Liver (tissue), 9 donors: ENCODE results near the gene CCL19. TPM values are rescaled to one million over a fixed set of nuclear protein-coding genes. Genes with fewer than 3 reads are reported as not detected.

ENCODE experiments used
- DNase-seq: peaks from one replicate; pipeline ENCODE4 v3.0.0-alpha.2; 2017; ENCODE audit warnings: low spot score
- H3K27ac ChIP-seq, 2 donors: one replicate each; pipeline ENCODE4 v1.7.0; 2013; ENCODE audit warnings: inconsistent platforms in 2 of 2, low read length in 2 of 2, control low read depth in 1 of 2, low read depth in 1 of 2, mild to moderate bottlenecking in 1 of 2
- H3K27me3 ChIP-seq, 4 donors: one replicate each; pipeline versions ENCODE4 v1.6.1 to v1.7.0; 2013; ENCODE audit warnings: low read length in 3 of 4, inconsistent platforms in 1 of 4, mild to moderate bottlenecking in 1 of 4, moderate library complexity in 1 of 4; ENCODE audit not compliant: control insufficient read depth in 4 of 4, insufficient read depth in 4 of 4
- H3K36me3 ChIP-seq, 4 donors: one replicate each; pipeline versions ENCODE4 v1.6.1 to v1.7.0; 2013; ENCODE audit warnings: low read length in 3 of 4, mild to moderate bottlenecking in 3 of 4, low read depth in 1 of 4, moderate library complexity in 1 of 4; ENCODE audit not compliant: control insufficient read depth in 4 of 4, insufficient read depth in 3 of 4
- H3K4me1 ChIP-seq, 4 donors: one replicate each; pipeline versions ENCODE4 v1.6.1 to v1.7.0; 2013; ENCODE audit warnings: low read length in 3 of 4, mild to moderate bottlenecking in 3 of 4, moderate library complexity in 1 of 4; ENCODE audit not compliant: control insufficient read depth in 4 of 4, insufficient read depth in 4 of 4
- H3K4me3 ChIP-seq, 3 donors: one replicate each; pipeline versions ENCODE4 v1.6.1 to v1.7.0; 2013; ENCODE audit warnings: low read length in 3 of 3, control low read depth in 1 of 3, low read depth in 1 of 3, mild to moderate bottlenecking in 1 of 3
- H3K9ac ChIP-seq, 2 donors: one replicate each; pipeline ENCODE4 v1.7.0; 2013; ENCODE audit warnings: low read length in 2 of 2, mild to moderate bottlenecking in 2 of 2, moderate library complexity in 2 of 2, control low read depth in 1 of 2, low read depth in 1 of 2
- H3K9me3 ChIP-seq, 4 donors: one replicate each; pipeline versions ENCODE4 v1.6.1 to v1.7.0; 2013; ENCODE audit warnings: low read length in 3 of 4; ENCODE audit not compliant: control insufficient read depth in 4 of 4
- ATF3 ChIP-seq: IDR thresholded peaks from 2 replicates; pipeline ENCODE4 v1.6.1; 2016; ENCODE audit warnings: antibody characterized with exemption
- CTCF ChIP-seq: fragments of 150-350 bp; IDR thresholded peaks from 2 replicates; pipeline ENCODE4 v1.5.1; 2017; ENCODE audit warnings: improper control_type of control experiment, low read depth, low read length; ENCODE audit not compliant: missing input control
- EGR1 ChIP-seq, 2 donors: IDR thresholded peaks; 2 replicates each; pipeline ENCODE4 v1.6.1; 2016 to 2018; ENCODE audit warnings: antibody characterized with exemption in 2 of 2, low read depth in 2 of 2
- FOXA1 ChIP-seq: IDR thresholded peaks from 2 replicates; pipeline ENCODE4 v1.6.1; 2016; ENCODE audit warnings: antibody characterized with exemption
- FOXA2 ChIP-seq: IDR thresholded peaks from 2 replicates; pipeline ENCODE4 v1.6.1; 2016; ENCODE audit warnings: antibody characterized with exemption
- GABPA ChIP-seq, 2 donors: IDR thresholded peaks in 1 of 2; conservative IDR thresholded peaks in 1 of 2; 2 replicates each; pipeline ENCODE4 v1.6.1; 2016; ENCODE audit warnings: antibody characterized with exemption in 2 of 2, mild to moderate bottlenecking in 1 of 2, moderate library complexity in 1 of 2
- HNF4A ChIP-seq, 2 donors: conservative IDR thresholded peaks; 2 replicates each; pipeline ENCODE4 v1.6.1; 2016; ENCODE audit warnings: antibody characterized with exemption in 2 of 2, mild to moderate bottlenecking in 2 of 2
- HNF4G ChIP-seq: IDR thresholded peaks from 2 replicates; pipeline ENCODE4 v1.6.1; 2016; ENCODE audit warnings: antibody characterized with exemption
- JUND ChIP-seq, 2 donors: IDR thresholded peaks; 2 replicates each; pipeline ENCODE4 v1.6.1; 2016; ENCODE audit warnings: antibody characterized with exemption in 2 of 2
- MAX ChIP-seq: IDR thresholded peaks from 2 replicates; pipeline ENCODE4 v1.6.1; 2016; ENCODE audit warnings: antibody characterized with exemption
- NR2F2 ChIP-seq: IDR thresholded peaks from 2 replicates; pipeline ENCODE4 v1.6.1; 2016; ENCODE audit warnings: antibody characterized with exemption
- RAD21 ChIP-seq, 2 donors: IDR thresholded peaks; 2 replicates each; pipeline ENCODE4 v1.6.1; 2016; ENCODE audit warnings: antibody characterized with exemption in 2 of 2, mild to moderate bottlenecking in 2 of 2
- REST ChIP-seq: IDR thresholded peaks from 2 replicates; pipeline ENCODE4 v1.6.1; 2016; ENCODE audit warnings: antibody characterized with exemption, mild to moderate bottlenecking
- RXRA ChIP-seq, 2 donors: IDR thresholded peaks; 2 replicates each; pipeline ENCODE4 v1.6.1; 2017 to 2018; ENCODE audit warnings: antibody characterized with exemption in 2 of 2, mild to moderate bottlenecking in 1 of 2
- SP1 ChIP-seq: IDR thresholded peaks from 2 replicates; pipeline ENCODE4 v1.6.1; 2018; ENCODE audit warnings: antibody characterized with exemption, mild to moderate bottlenecking
- TAF1 ChIP-seq: conservative IDR thresholded peaks from 2 replicates; pipeline ENCODE4 v1.6.1; 2016; ENCODE audit warnings: antibody characterized with exemption, mild to moderate bottlenecking
- YY1 ChIP-seq: IDR thresholded peaks from 2 replicates; pipeline ENCODE4 v1.6.1; 2016; ENCODE audit warnings: antibody characterized with exemption, mild to moderate bottlenecking
- ZBTB33 ChIP-seq: IDR thresholded peaks from 2 replicates; pipeline ENCODE4 v1.6.1; 2016; ENCODE audit warnings: antibody characterized with exemption
- polyA plus RNA-seq, 2 donors: library from polyadenylated mRNA; stranded (reverse) in 1 of 2; unstranded in 1 of 2; fragments of 200-250 nt in 1 of 2; fragments of >200 nt in 1 of 2; fragmentation: Nextera tagmentation in 1 of 2; extraction: Ambion mirVana in 1 of 2; gene quantifications; one replicate each; pipeline versions ENCODE4 v1.2.1 to v1.2.3, GENCODE V29; 2013 to 2015
- total RNA-seq, 2 donors: library from RNA; depleted of rRNA; stranded (reverse); fragments of >200 nt; gene quantifications; one replicate each; pipeline ENCODE4 v1.2.3, GENCODE V29; 2014
- donor health status: healthy.
- donor health status: healthy.
- donor health status: healthy.
- donor health status: healthy.
- donor health status: healthy.

CCL19 gene
- total and polyA plus RNA-seq, 4 donors, result 0.33 to 2.9 (median 0.65) TPM; not detected in 1

- no peak for DNase-seq
- no peak overlapping the region for H3K4me3 ChIP-seq
- TF ChIP-seq HNF4G (peak; percentile 99), EGR1 (IDR thresholded peaks at IDR 0.05; ENCODE audit: low read depth in 2 of 2) (peak in 1 of 2 donors; percentile 76), ATF3 (no peak), NR2F2 (peak; percentile 88), HNF4A (conservative IDR thresholded peaks at IDR 0.05) (peak; percentile 100), RAD21 (IDR thresholded peaks at IDR 0.05) (peak; percentile 31 to 33), MAX (peak; percentile 74), SP1 (peak; percentile 100), GABPA (IDR thresholded peaks at IDR 0.05 in 1 of 2, conservative IDR thresholded peaks at IDR 0.05 in 1 of 2) (peak in 1 of 2 donors; percentile 62), CTCF (no peak), REST (peak; percentile 88), YY1 (peak; percentile 55), ZBTB33 (peak; percentile 67), TAF1 (no peak), JUND (IDR thresholded peaks at IDR 0.05) (peak; percentile 56 to 95), FOXA1 (peak; percentile 20), RXRA (IDR thresholded peaks at IDR 0.05) (peak; percentile 99), FOXA2 (peak; percentile 58)
- peaks cover 0 to 15% (median 10%) of the 10 kb centered on the region in 4 donors for H3K36me3 ChIP-seq
- peak overlapping the region in 1 of 2 donors; percentile 30 for H3K9ac ChIP-seq
- H3K27ac ChIP-seq, result peak overlapping the region; percentile 65 to 94
- H3K4me1 ChIP-seq, result peaks cover 20 to 67% (median 57%) of the 10 kb centered on the region in 4 donors
- no peaks in the 10 kb centered on the region for H3K27me3 ChIP-seq
- no peaks in the 10 kb centered on the region for H3K9me3 ChIP-seq
These were observed 46.2 kb downstream of the CCL19 start for GRCh38 chr9:34644766-34645314.
